Measurements from ENCODE around the gene ARFGEF2. TPM values are rescaled to one million over a fixed set of nuclear protein-coding genes. Genes with fewer than 3 reads are reported as not detected.

Gene ARFGEF2
- polyA plus RNA-seq, 1 donor (not counting 4 experiments of a cell fraction or from before 2014, with no cell fraction given): 19.2 TPM

GRCh38 chr20:48962421-48962820 lies 40.9 kb downstream of the ARFGEF2 start:
- FAIRE-seq (no peak), DNase-seq (ENCODE audit: low read depth, low spot score) (no peak)
- H3K9ac ChIP-seq (ENCODE audit: control insufficient read depth, extremely low read depth, insufficient read depth, low read length): no peak overlapping the region
- peaks cover 5% of the 10 kb centered on the region for H3K4me1 ChIP-seq (ENCODE audit: control insufficient read depth, extremely low read depth, insufficient read depth, low read length)
- H3K27me3 ChIP-seq (ENCODE audit: control insufficient read depth, extremely low read depth, insufficient read depth, low read length): no peaks in the 10 kb centered on the region
- peaks cover 13% of the 10 kb centered on the region in 2 experiments for H3K36me3 ChIP-seq (ENCODE audit: control insufficient read depth in 2 of 2, extremely low read depth in 1 of 2, insufficient read depth in 2 of 2, low read length in 2 of 2)
- TF ChIP-seq CTCF (optimal IDR thresholded peaks at IDR 0.05 in 1 of 3, IDR thresholded peaks at IDR 0.05 in 1 of 3, conservative IDR thresholded peaks at IDR 0.05 in 1 of 3; ENCODE audit: extremely low read depth in 1 of 3, insufficient read depth in 2 of 3, low read length in 3 of 3) (no peak), EZH2 (IDR thresholded peaks at IDR 0.05; ENCODE audit: low read length) (no peak)
- H3K79me2 ChIP-seq (ENCODE audit: control insufficient read depth, insufficient read depth, low read length): no peaks in the 10 kb centered on the region
- no peak overlapping the region for H3K4me3 ChIP-seq (ENCODE audit: control insufficient read depth in 2 of 3, extremely low read depth in 1 of 3, insufficient read depth in 2 of 3, low read depth in 1 of 3, low read length in 3 of 3)
- H4K20me1 ChIP-seq (ENCODE audit: control insufficient read depth, extremely low read depth, insufficient read depth, low read length): no peaks in the 10 kb centered on the region
- no peak overlapping the region for H3K4me2 ChIP-seq (ENCODE audit: control insufficient read depth, extremely low read depth, insufficient read depth, low read depth, low read length)
- H2AFZ ChIP-seq (ENCODE audit: control insufficient read depth, low read length): no peak overlapping the region
- dilution Hi-C loops (cut with MboI; ENCODE audit: extremely low pct_ligation_motif_present, low sequenced_read_pairs): no loop called here
- H3K27ac ChIP-seq (ENCODE audit: control insufficient read depth, insufficient read depth, low read length): no peak overlapping the region
- no peaks in the 10 kb centered on the region for H3K9me1 ChIP-seq (ENCODE audit: control insufficient read depth, extremely low read depth, insufficient read depth, low read length)
- no peaks in the 10 kb centered on the region for H3K9me3 ChIP-seq (ENCODE audit: control insufficient read depth, low read depth, low read length)

GRCh38 chr20:48962976-48963771 lies 41.7 kb downstream of the ARFGEF2 start:
- Histone ChIP-seq H3K9me1 (ENCODE audit: control insufficient read depth, extremely low read depth, insufficient read depth, low read length) (no peaks in the 10 kb centered on the region), H4K20me1 (ENCODE audit: control insufficient read depth, extremely low read depth, insufficient read depth, low read length) (no peaks in the 10 kb centered on the region), H2AFZ (ENCODE audit: control insufficient read depth, low read length) (no peak overlapping the region), H3K9ac (ENCODE audit: control insufficient read depth, extremely low read depth, insufficient read depth, low read length) (no peak overlapping the region), H3K4me1 (ENCODE audit: control insufficient read depth, extremely low read depth, insufficient read depth, low read length) (peaks cover 5% of the 10 kb centered on the region), H3K36me3 (ENCODE audit: control insufficient read depth in 2 of 2, extremely low read depth in 1 of 2, insufficient read depth in 2 of 2, low read length in 2 of 2) (peaks cover 10 to 11% of the 10 kb centered on the region in 2 experiments), H3K4me2 (ENCODE audit: control insufficient read depth, extremely low read depth, insufficient read depth, low read depth, low read length) (no peak overlapping the region), H3K4me3 (ENCODE audit: control insufficient read depth in 2 of 3, extremely low read depth in 1 of 3, insufficient read depth in 2 of 3, low read depth in 1 of 3, low read length in 3 of 3) (no peak overlapping the region), H3K27ac (ENCODE audit: control insufficient read depth, insufficient read depth, low read length) (no peak overlapping the region), H3K79me2 (ENCODE audit: control insufficient read depth, insufficient read depth, low read length) (no peaks in the 10 kb centered on the region), H3K27me3 (ENCODE audit: control insufficient read depth, extremely low read depth, insufficient read depth, low read length) (no peaks in the 10 kb centered on the region), H3K9me3 (ENCODE audit: control insufficient read depth, low read depth, low read length) (no peaks in the 10 kb centered on the region)
- dilution Hi-C loops (cut with MboI; ENCODE audit: extremely low pct_ligation_motif_present, low sequenced_read_pairs): no loop called here
- DNase-seq (ENCODE audit: low read depth, low spot score) (no peak), FAIRE-seq (no peak)
- TF ChIP-seq CTCF (optimal IDR thresholded peaks at IDR 0.05 in 1 of 3, IDR thresholded peaks at IDR 0.05 in 1 of 3, conservative IDR thresholded peaks at IDR 0.05 in 1 of 3; ENCODE audit: extremely low read depth in 1 of 3, insufficient read depth in 2 of 3, low read length in 3 of 3) (no peak), EZH2 (IDR thresholded peaks at IDR 0.05; ENCODE audit: low read length) (no peak)

All from keratinocyte (primary cell).